ENCODE data around the gene MED12L.

DNA sequence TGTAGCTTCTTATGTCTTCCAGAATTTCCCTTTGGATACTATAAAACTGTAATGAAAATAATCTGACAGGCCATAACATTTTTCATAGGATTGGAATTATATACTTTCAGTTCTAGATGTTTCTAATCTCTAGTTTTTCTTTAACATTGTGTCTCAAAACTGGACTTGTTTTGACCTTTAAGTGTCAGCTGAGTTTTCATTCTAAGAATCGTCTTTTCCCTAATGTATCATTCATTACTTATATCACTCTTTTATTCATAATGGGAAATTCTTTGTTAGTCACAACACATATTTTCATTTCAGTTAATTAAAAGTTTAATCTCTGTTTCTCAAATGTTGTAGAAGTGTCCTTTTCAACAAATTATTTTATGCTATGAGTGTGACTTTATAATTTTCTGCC lies 105.6 kb downstream of the MED12L start:
- TF ChIP-seq, protein P1, sequence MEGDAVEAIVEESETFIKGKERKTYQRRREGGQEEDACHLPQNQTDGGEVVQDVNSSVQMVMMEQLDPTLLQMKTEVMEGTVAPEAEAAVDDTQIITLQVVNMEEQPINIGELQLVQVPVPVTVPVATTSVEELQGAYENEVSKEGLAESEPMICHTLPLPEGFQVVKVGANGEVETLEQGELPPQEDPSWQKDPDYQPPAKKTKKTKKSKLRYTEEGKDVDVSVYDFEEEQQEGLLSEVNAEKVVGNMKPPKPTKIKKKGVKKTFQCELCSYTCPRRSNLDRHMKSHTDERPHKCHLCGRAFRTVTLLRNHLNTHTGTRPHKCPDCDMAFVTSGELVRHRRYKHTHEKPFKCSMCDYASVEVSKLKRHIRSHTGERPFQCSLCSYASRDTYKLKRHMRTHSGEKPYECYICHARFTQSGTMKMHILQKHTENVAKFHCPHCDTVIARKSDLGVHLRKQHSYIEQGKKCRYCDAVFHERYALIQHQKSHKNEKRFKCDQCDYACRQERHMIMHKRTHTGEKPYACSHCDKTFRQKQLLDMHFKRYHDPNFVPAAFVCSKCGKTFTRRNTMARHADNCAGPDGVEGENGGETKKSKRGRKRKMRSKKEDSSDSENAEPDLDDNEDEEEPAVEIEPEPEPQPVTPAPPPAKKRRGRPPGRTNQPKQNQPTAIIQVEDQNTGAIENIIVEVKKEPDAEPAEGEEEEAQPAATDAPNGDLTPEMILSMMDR (conservative IDR thresholded peaks at IDR 0.05; ENCODE audit: low read length), result no peak
- TF ChIP-seq EZH2phosphoT487 (IDR thresholded peaks at IDR 0.05; ENCODE audit: borderline replicate concordance, low read depth, low read length), result no peak

Data from OCI-LY7 (cell line).